ENCODE data around the gene PPARGC1A.

The PPARGC1A gene

GRCh38 chr4:23891064-23891421 is 1.2 kb upstream of the PPARGC1A start:
- peaks cover 3% of the 10 kb centered on the region for H3K4me1 ChIP-seq
- no peaks in the 10 kb centered on the region for H3K9me3 ChIP-seq
- no peak for DNase-seq
- H3K36me3 ChIP-seq: no peaks in the 10 kb centered on the region
- no peaks in the 10 kb centered on the region for H3K27me3 ChIP-seq
- H3K4me3 ChIP-seq (ENCODE audit: low read depth, low read length): peak overlapping the region; percentile 80; the same call in 1 of the 2 replicates
- no peak for TF ChIP-seq CTCF (IDR thresholded peaks at IDR 0.05; ENCODE audit: low read depth, low read length)

- Histone ChIP-seq H3K36me3 (no peaks in the 10 kb centered on the region), H3K9me3 (no peaks in the 10 kb centered on the region), H3K27me3 (no peaks in the 10 kb centered on the region), H3K4me3 (ENCODE audit: low read depth, low read length) (peak overlapping the region; percentile 80), H3K4me1 (peaks cover 3% of the 10 kb centered on the region)
- no peak for DNase-seq
- TF ChIP-seq CTCF (IDR thresholded peaks at IDR 0.05; ENCODE audit: low read depth, low read length): no peak
Observed at GRCh38 chr4:23890369-23891063, 669 bp upstream of the PPARGC1A start.

- DNase-seq: no peak
- Histone ChIP-seq H3K9me3 (no peaks in the 10 kb centered on the region), H3K4me1 (peaks cover 3% of the 10 kb centered on the region), H3K4me3 (ENCODE audit: low read depth, low read length) (peak overlapping the region; percentile 80), H3K27me3 (no peaks in the 10 kb centered on the region), H3K36me3 (no peaks in the 10 kb centered on the region)
- TF ChIP-seq CTCF (IDR thresholded peaks at IDR 0.05; ENCODE audit: low read depth, low read length): no peak
Observed at GRCh38 chr4:23889391-23889790, 456 bp downstream of the PPARGC1A start.

DNA sequence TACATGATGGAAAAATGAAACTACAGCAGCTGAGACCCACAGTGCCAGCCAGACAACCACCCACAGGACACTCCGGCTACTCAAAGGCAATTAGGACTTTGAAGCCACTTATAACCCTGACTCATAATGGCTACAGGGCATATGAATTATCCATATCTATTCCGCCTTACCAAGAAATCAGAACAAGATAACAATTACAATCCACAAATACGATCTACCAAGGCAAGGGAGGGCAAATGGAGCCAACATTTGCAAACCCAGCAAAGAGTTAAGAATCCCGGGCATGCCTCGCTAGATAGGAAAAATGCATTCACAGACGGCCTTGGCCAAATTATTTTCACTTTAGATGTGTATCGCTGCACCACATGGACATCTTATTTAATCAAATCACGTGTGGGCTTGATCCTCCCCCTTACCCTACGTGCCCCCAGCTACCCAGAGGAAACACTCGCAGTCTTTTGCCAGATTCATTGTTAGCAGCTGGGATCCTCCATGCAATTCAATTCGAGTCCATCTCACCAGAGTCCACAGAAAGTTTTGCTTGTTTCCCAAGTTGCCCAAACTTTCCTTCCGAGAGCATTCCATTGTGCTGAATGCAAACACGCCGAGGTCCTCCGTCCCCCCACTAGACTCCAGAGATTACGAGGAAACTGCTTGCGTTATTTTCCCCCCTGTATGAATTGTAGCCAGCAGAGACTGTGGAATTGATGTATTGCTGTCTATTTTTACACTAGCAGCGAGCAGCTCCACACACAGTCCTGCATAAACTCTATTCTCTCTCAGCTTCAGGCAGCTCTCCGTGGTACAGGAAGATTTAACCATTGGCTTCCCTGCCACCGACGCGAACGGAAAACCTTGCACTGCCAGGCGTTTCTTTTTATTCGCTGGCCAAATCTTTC is 1.2 kb downstream of the PPARGC1A start:
- no peak for TF ChIP-seq CTCF (IDR thresholded peaks at IDR 0.05; ENCODE audit: low read depth, low read length)
- peak; percentile 72 for DNase-seq
- Histone ChIP-seq H3K27me3 (no peaks in the 10 kb centered on the region), H3K4me3 (ENCODE audit: low read depth, low read length) (peak overlapping the region; percentile 80), H3K4me1 (peaks cover 3% of the 10 kb centered on the region), H3K9me3 (no peaks in the 10 kb centered on the region), H3K36me3 (peaks cover 2% of the 10 kb centered on the region)

GRCh38 chr4:23887989-23888388 is 1.9 kb downstream of the PPARGC1A start:
- no peaks in the 10 kb centered on the region for H3K9me3 ChIP-seq
- H3K4me3 ChIP-seq (ENCODE audit: low read depth, low read length): peak overlapping the region; percentile 80
- DNase-seq: peak; percentile 50
- peaks cover 3% of the 10 kb centered on the region for H3K4me1 ChIP-seq
- peaks cover 8% of the 10 kb centered on the region for H3K36me3 ChIP-seq
- no peaks in the 10 kb centered on the region for H3K27me3 ChIP-seq
- TF ChIP-seq CTCF (IDR thresholded peaks at IDR 0.05; ENCODE audit: low read depth, low read length): no peak

DNA sequence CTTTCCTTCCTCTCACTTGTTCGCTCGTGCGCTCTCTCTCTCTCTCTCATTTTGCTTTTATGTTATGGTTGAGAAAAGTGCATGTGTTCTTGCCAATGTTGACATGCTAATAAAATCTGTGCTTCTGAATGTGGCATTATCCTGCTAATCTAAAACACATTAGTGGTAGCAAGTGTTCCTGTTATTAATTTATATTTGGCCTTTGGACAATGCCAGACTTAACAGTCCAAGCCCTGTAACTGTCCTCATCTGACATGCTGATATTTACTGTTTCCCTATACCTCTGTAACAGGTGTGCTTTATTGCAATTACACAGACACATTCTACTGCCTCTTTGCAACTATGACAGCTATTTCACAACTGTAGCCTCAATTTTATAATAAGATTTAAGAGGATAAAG is 2.7 kb downstream of the PPARGC1A start:
- no peak for TF ChIP-seq CTCF (IDR thresholded peaks at IDR 0.05; ENCODE audit: low read depth, low read length)
- H3K4me3 ChIP-seq (ENCODE audit: low read depth, low read length): peak overlapping the region; percentile 80
- no peaks in the 10 kb centered on the region for H3K27me3 ChIP-seq
- H3K4me1 ChIP-seq: peaks cover 3% of the 10 kb centered on the region
- DNase-seq: no peak
- H3K36me3 ChIP-seq: peaks cover 11% of the 10 kb centered on the region
- no peaks in the 10 kb centered on the region for H3K9me3 ChIP-seq
